NCI-H510A treated with DMSO at 0.1 percent for 48 hours (cell line): Measurements from ENCODE around the gene PRKAG2.

ENCODE experiments used
- DNase-seq: peaks from one replicate; lab custom pipeline; 2025; lab: John Stamatoyannopoulos, UW

The PRKAG2 gene

GRCh38 chr7:151816562-151817314 is 60.2 kb downstream of the PRKAG2 start:
- DNase-seq = no peak

DNA sequence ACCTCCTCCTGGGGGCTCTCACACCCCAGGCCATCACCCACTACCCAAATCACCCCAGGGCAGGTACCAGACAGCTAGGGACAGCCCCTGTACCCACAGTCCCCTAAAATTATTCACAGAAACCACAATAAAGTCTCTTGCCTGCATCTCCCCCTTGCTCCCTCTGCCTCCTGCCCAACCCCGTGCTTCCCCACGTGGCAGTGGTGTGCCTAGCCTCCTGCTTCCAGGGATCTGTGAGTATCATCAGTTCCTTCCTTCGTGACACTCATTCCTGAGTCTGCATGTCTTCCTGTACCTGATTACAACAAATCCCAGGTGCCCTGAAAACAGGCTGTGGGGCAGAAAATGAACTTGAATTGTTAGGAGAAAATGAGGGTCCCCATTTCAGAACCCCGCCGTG is 61.5 kb downstream of the PRKAG2 start:
- no peak for DNase-seq

DNA sequence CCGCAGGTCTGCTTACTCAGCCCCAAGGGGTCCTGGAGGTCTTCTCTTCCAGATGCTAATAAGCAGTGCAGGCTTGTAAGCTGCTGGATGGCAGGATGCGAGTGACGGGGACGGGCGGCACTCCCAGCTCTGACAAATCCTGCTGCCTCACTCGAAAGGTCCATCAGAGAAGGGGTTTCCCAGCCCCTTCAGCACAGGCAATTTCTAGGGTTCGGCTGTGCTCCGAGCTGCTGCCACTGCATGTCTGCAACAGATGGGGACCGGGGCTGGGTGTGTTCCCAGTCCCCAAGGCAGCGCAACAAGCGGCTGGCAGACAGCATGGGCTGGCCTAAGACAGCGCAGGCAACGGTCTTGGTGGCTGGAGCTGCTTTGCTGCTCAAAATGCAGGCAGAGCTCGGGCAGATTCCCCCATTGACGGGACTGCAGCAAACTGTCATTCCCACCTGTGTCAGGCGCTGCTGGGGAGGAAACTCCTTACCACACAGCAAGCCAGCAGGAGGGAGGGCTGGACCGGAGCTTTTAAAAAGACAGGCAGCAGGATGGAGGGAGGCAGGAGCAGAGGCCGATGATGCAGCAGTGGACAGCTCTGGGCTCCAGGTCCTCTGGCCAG is 62.4 kb downstream of the PRKAG2 start:
- no peak for DNase-seq

GRCh38 chr7:151813997-151814396 is 62.9 kb downstream of the PRKAG2 start:
- no peak for DNase-seq

DNA sequence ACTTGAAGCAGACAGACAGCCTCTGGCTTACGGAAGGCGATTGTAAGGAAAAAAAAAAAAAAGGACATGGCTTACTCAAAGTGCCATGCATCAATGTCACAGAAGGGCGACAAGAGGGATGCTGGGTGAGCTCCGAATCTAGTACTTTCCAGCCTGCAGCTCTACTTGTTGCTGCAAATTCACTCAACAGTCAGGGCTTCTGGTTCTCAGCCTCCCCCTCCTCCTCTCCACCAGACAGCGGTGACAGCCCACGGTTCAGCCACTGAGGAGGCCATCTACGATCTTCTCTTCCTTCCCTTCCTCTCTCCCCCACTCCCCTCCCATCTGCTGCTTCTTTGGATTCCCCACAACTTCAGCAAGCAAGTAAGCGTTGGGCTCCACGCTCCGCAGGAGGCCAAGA is 63.5 kb downstream of the PRKAG2 start:
- no peak for DNase-seq

DNA sequence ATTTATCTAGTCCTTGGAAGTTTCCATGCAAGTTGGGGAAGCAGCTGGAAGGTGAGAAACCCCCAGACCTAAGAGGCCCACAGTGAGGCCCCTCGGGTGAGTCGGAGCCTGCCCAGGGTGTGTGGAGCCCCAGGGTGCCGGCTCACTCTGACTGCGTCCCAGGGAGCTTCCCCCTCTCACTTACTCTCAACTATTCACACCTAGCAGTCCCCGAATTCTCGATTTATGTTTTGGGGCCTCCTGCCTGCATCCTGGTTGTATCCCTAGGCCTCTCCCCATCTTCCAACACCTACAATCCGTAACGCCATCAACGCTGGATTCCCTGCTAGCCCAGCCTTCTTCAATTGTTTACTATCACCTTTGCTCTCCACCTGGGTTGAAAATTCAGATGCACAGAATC is 63.9 kb downstream of the PRKAG2 start:
- no peak for DNase-seq

DNA sequence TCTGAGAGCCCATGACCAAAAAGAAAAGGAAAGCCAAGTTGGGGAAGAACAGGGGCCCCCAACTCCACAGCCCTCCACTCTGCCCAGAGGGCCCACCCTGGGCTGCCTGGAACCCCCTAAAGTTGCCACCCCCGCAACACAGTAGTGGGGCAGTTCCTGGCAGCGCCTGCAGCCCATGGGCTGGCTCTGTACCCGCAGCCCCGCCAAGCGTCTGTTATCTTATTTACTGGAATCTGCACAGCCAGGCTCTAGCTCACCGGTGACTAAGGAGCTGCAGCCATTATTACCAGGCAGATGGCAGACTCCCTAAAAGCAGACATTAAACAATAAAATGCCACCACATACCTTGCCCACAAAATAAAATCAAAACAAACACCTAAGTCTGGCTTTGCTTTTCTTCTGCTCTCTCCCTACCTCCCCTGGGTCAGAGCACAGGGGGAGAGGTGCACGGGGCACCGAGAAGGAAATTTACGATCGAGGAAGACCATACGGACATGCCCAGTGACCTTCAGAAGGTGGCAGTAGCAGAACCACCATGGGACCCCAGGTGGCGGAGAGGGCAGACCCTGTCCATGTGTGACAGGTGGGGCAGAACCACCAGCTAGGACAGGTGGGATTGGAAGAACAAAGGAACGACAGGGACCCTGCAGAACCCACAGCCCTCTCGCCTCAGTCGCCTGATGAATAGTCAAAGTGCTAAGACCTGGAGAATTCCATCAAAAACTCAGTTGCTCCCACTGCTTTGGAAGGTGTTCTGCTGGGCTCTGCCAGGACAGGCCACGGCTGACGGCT is 66.3 kb downstream of the PRKAG2 start:
- no peak for DNase-seq

GRCh38 chr7:151809864-151810170 is 67.1 kb downstream of the PRKAG2 start:
- DNase-seq = no peak

- DNase-seq = no peak
These were observed 67.6 kb downstream of the PRKAG2 start for GRCh38 chr7:151809146-151809863.

DNA sequence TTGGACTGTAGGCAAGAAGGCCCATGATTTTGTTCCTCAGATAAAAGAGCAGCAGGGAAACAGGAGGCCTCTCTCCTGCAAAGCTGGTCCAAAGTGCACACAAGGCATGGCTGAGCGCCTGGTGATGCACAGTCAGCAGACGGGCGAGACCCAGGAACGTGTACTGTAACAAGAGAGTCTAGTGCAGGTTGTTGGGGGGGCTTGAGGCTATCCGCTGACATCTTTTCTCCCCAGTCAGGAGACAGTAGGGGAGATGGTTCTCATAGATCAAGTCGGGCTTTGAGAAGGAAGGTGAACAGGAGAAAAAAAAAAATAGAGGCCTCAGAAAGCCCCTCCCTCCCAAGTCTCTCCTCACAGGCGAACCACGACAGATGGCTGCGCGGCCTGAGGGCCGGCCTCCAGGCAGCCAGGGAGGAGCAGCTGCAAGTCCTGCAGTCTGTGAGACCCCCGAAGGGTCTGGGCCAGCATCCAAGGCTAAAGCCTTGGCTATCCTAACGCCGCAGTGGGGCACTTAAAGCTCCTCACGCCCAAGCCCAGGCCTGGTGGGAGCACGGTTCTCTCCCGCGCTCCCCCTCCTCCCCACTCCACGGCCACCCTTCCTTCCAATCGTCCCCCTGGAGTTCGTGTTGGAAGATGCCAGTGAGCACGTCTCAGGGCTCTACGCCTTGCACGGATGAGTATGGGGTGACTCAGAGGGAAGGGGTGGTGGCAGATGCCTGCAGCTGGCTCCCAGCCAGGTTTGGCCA is 68.3 kb downstream of the PRKAG2 start:
- no peak for DNase-seq

DNA sequence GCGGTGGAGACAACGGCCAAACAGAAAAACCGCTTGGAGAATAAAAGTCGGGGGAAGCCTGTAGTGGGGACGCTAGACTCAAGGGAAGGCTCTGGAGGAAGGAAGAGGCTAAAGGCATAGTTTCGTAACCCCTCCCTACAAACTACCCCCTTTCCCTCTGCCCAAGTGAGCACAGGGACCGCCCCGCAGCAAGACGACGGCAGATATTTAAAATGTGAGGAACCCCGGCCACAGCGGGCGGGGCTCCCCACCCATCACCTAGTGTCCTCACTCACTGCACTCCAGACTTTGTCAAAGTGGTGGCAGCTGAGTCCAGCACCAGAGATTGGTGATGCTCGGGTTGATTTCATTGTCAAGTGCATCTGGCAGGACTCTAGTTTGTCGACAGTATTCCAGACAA is 69.1 kb downstream of the PRKAG2 start:
- DNase-seq = no peak

- DNase-seq = no peak
These were observed 69.8 kb downstream of the PRKAG2 start for GRCh38 chr7:151806952-151807775.

GRCh38 chr7:151806204-151806603 is 70.7 kb downstream of the PRKAG2 start:
- DNase-seq = no peak

- no peak for DNase-seq
These were observed 71.7 kb downstream of the PRKAG2 start for GRCh38 chr7:151805191-151805590.

DNA sequence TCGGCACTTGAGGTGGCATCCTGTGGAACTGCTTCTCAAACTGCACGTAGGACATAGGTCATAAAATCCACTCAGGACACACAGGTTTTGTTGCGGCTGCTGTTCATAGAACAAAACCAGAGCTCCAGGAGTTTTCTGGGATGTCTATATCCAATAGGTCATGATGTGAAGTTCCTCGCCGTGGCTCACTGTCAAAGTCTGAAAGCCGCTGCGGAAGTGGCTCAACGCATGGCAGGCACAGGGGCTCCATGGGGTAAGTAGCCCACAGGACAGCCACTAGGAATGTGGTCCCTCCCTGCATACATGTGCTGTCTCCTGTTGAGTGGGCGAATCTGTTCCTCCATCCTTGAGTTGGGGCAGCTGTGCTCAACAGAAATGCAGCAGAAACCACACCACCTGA is 72.2 kb downstream of the PRKAG2 start:
- DNase-seq = no peak

DNA sequence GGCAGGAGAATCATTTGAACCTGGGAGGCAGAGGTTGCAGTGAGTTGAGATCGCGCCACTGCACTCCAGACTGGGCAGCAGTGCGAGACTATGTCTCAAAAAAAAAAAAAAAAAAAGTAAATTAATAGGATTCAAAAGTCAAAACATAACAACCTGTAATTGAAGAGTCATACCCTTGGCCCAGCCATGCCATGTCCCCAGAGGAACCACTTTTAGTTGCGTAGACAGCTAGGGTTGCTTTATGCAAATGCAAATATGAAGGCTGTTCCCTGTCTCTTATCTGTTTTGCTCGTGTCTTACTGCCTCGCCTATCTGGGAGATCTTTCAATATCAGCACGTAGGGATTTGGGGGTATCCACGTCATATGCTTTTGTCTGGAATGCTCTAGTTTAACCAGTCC is 73.1 kb downstream of the PRKAG2 start:
- DNase-seq = no peak

- DNase-seq = no peak
These were observed 74.5 kb downstream of the PRKAG2 start for GRCh38 chr7:151802469-151802846.

GRCh38 chr7:151801782-151802468 is 75.0 kb downstream of the PRKAG2 start:
- no peak for DNase-seq

DNA sequence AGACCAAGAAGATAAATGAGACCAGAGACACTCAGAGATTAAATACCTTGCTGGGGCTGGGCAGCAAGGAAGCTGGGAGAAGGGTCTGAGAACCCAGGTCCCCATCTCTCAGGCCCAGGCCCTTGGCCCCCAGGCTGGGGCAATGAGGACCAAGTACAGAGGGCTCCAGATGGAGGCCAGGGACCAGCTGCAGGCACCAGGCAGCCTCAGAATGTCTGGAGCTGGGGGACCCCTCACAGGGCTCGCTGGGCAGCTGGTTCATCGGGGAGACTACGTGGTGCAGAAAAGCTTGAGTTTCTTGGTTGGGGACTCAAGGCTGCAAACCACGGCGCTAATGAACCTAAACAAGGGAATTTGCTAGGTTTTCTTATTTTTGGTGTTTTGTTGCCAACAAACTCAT is 75.6 kb downstream of the PRKAG2 start:
- no peak for DNase-seq

- DNase-seq = no peak
These were observed 76.1 kb downstream of the PRKAG2 start for GRCh38 chr7:151800861-151801260.
